ENCODE data around the gene FAM184B.

FAM184B gene
- 0 to 3.0 (median 0.07) reads per million in 17 experiments for total RNA-seq

DNA sequence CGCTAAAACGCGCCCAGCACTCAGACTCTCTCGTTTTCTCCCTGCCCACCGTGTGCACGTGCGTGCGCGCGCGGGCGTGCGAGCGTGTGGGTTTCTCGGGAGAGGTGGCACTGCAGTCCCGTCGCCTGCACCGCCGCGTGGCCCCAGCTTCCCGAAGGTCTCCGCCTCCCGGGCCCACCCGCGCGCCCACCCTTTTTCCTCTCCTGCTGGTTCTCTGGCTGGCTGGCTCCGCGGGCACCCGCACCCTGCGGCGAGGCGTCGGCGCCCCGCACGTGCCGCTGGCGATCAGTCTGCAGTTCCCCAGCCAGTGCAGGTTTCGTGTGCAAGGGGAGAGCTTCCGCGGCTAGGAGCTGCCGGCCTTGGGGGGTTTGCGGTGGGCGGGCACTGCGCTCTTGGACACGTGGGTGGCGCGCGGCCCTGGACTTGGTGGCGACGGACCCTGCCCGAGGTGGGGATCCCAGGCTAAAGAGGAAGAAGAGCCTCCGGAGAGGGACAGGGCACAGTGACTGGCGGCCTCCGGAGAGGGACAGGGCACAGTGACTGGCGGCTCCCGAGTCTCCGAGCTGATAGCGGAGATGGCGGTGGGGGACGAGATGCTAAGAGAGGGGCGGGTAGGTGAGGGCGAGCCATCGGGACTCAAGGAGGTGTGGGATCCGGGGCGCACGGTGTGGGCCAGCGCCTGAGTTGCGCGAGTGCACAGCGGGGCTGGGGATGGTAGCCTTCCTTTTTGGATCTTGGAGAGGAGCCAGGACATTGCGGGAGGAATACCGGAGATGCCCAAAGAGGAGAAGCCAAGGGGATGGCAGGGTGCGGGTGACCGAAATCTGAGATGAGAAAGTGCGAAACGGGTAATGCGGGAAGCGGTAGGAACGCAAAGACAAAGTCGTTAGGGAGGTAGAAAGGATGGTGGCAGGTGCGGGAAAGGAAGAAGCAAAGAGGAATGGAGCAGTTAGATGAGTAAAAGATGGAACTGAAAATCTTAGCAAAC lies at the start of gene FAM184B:
Gene FAM184B (minus strand): TSS at position 322 of the 988 bp plus-strand sequence. CDS start 322 bp downstream, outside the sequence.
- DNase-seq: peak in 3 of 4 experiments; percentile 15 to 25 (median 16)

- no peak for DNase-seq
Measured at GRCh38 chr4:17823871-17824669, 42.6 kb upstream of the FAM184B start.

- peak; percentile 32 to 77 (median 52) for DNase-seq
Measured at GRCh38 chr4:17817027-17817426, 35.6 kb upstream of the FAM184B start.

- no peak for DNase-seq
Measured at GRCh38 chr4:17816142-17816541, 34.7 kb upstream of the FAM184B start.

DNA sequence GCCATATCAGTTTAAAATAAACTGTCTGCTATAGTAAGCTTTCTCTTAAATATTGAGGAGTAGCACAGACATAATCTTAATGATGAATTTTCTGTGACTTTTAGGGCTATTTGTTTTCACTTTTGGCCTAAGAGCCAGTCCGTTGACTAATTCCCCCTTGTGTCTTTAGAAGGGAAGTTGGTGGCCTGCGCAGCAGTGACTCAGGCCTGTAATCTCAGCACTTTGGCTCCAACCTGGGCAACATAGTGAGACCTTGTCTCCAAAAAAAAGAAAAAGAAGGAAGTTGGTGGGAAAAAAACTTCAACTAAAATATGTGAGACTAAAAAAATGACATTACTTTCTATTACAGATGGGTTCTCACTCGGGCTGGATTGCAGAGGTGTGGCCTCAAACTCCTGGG lies 32.7 kb upstream of the FAM184B start:
- DNase-seq: peak; percentile 66 to 81 (median 73)

GRCh38 chr4:17812801-17813200 lies 31.4 kb upstream of the FAM184B start:
- no peak for DNase-seq

DNA sequence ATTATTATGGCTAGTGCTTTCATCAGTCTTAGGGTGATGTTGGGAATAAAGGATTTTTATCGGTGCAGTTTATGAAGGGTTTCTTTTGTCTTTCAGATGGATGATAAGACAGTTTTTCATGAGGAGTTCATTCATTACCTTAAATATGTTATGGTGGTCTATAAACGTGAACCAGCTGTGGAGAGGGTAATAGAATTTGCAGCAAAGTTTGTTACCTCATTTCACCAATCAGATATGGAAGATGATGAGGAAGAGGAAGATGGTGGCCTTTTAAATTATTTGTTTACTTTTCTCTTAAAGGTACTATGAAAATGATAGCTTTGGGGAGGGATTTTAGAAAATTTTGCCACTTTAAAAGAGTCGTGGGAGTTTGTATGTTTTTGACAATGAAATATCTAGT lies 30.7 kb upstream of the FAM184B start:
- no peak for DNase-seq

DNA sequence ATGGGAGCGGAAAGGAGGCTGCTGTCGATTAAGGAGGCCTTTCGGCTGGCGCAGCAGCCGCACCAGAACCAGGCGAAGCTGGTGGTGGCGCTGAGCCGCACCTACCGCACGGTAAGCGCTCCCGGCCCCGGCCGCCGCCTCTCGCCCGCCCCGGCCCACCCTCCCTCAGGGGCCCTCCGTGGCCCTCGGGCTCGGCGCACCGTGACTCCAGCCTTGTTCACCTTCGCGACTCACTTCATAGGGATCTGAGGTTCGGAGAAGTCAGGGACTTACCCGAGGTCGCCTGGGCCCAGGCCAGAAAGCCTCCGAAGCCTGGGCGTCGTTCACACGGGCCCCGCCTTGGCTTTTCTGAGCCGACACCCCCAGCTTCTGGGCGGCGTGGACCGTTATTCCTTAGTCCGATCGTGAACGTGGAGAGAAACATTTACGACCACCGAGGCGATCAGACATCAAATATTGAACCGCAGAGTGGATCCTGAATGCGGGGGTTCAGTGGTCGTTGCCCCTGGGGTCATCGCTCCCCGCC lies 29.7 kb upstream of the FAM184B start:
- DNase-seq: peak in 3 of 4 experiments; percentile 23 to 48 (median 39)

GRCh38 chr4:17810260-17811077 lies 29.0 kb upstream of the FAM184B start, which contains the start of the genes DCAF16 and NCAPG:
DCAF16 (minus strand) TSS chr4:17810757; CDS start chr4:17804141, 6,616 bp downstream.
NCAPG (plus strand) TSS chr4:17810979; CDS start chr4:17811078, 99 bp downstream.
- peak; percentile 100 for DNase-seq

DNA sequence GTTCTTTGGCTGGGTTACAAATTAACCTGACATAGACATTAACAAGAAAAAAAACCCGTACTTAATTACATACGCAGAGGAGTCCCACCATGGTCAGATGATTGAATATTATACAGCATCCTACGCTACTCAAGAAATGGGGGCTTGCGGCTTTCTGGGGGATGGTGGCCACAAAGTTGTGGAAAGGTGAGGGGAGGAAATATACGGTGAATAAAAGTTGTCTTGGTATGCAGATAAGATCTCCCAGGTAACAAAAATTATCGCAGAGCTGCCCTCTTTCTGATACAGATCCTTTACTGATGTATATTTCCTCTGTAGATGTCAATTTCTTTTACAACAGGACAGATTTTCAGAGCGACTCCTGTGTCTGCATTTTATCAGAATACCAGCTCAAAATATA lies 28.2 kb upstream of the FAM184B start:
- DNase-seq: no peak

DNA sequence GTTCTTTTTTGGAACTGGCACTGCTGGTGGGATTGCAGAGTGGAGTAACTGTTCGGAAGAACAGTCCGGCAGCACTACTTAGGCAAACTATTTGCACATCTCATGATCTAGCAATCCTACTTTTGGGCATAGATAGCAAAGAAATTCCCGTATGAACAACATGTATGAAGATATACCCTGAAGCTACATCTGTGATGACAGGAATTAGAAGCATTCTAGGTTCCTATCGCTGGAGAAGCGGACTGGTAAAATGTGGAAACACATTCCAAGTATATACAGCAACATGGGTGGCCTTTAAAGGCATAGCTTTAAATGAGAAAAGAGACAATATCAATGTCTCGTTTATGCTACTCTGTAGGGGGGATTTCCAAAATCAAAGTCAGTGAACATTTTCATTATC lies 26.0 kb upstream of the FAM184B start:
- no peak for DNase-seq

GRCh38 chr4:17805580-17806155 lies 24.2 kb upstream of the FAM184B start:
- no peak for DNase-seq

- DNase-seq: no peak
Measured at GRCh38 chr4:17797808-17798207, 16.4 kb upstream of the FAM184B start.

DNA sequence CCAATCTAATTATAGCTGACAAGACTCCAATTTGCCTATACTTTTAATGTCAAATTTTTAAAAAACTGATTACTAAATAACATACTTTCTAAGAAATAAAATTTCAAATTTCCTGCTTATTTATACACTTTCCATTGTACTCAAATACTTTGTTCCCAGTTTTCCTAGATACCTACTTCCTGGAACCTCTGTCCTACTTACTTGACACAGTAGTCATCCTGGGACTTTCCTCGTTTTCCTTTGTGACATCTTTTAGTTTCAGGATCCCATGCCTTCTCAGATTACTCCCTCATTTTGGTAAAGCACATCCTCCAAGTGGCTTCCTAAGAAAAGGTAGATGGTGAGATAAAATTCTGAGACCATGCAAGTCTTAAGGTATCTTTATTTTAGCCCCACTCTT lies 13.3 kb upstream of the FAM184B start:
- DNase-seq: no peak

- no peak for DNase-seq
Measured at GRCh38 chr4:17788956-17789355, 7.5 kb upstream of the FAM184B start.

- DNase-seq: no peak
Measured at GRCh38 chr4:17787315-17787714, 5.9 kb upstream of the FAM184B start.

- peak in 1 of 4 experiments; percentile 10 for DNase-seq
Measured at GRCh38 chr4:17786567-17786966, 5.1 kb upstream of the FAM184B start.

- DNase-seq: no peak
Measured at GRCh38 chr4:17785858-17786257, 4.4 kb upstream of the FAM184B start.

DNA sequence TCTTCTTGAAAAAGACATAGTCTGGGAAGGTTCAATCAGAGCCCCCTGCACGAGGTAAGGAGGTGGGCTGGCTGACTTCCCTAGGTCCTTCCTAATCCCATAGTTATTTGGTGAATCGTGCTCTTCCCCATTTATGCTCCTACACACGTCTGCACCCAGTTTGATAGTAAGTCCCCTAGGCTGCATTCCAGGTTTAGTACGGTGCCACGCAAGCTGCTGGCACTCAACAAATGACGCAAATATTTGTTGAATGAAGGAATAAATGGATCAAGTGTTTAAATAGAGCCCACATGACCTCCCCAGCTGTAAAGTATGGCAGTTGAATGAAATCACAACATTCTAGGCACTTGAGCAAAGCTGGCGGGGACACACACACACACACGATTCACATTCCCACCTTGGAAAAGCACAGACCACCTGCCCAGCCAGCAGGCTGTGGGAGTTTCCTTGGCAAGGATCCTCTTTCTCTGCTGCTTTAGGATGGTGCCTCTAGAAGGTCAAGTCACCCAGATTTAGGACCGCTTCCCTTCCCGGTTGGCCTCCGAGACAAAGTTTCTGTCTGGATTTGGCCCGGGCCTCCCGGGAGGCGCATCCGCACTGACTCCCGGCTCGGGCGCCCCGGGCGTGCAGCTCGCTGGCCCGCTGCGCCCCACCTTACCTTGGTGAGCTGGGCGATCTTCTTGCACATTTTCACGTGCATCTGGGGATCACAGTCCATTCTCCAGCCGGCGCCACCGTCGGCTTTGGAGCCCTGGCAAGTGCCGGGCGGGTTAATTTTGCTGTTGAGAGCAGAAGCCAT lies 721 bp downstream of the FAM184B start:
- peak in 1 of 4 experiments; percentile 11 for DNase-seq

DNA sequence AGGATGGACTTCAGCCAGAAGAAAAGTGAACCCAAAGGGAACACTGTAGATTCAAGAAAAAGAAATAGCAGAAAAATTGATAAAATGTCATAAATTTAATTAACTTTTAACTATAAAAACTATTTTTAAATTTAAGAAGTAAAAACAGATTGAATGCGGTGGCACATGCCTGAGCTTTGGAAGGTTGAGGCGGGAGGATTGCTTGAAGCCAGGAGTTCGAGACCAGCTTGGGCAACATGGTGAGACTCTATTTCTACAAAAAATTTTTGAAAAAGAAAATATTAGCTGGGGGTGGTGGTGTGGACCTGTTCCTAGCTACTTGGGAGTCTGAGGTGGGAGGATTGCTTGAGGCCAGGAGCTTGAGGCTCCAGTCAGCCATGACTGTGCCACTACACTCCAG lies 3.0 kb downstream of the FAM184B start:
- no peak for DNase-seq

Data from suppressor macrophage (primary cell).